K562 (cell line): ENCODE data around the gene ITGAD.

Source experiments
- BRCA1 ChIP-seq, 2 experiments: fragments of 450-650 bp in 1 of 2; sonication (generic) in 1 of 2; formaldehyde crosslinking in 1 of 2; IDR thresholded peaks; 2 replicates each; pipeline versions ENCODE4 v1.5.0 to v1.6.1; 2017 to 2020; ENCODE audit warnings: mild to moderate bottlenecking in 1 of 2, missing genetic modification reagents in 1 of 2
- FOXK2 ChIP-seq, 2 experiments: fragments of 450-650 bp; IDR thresholded peaks in 1 of 2; conservative IDR thresholded peaks in 1 of 2; 2 replicates each; pipeline ENCODE4 v1.6.1; 2016; ENCODE audit warnings: low read depth in 2 of 2, mild to moderate bottlenecking in 1 of 2
- FOXM1 ChIP-seq, 2 experiments: fragments of 450-650 bp in 1 of 2; sonication (generic) in 1 of 2; formaldehyde crosslinking in 1 of 2; IDR thresholded peaks; 2 replicates each; pipeline versions ENCODE4 v1.6.1 to v1.9.0; 2017 to 2022; ENCODE audit warnings: low read depth in 2 of 2, mild to moderate bottlenecking in 2 of 2, missing genetic modification reagents in 1 of 2, moderate library complexity in 1 of 2
- NFE2L1 ChIP-seq: fragments of 450-650 bp; IDR thresholded peaks from 2 replicates; pipeline ENCODE4 v1.6.1; 2016; ENCODE audit warnings: missing genetic modification characterization, low read depth, mild to moderate bottlenecking, missing compliant biosample characterization, moderate library complexity, borderline replicate concordance
- ZNF124 ChIP-seq: sonication (generic); formaldehyde crosslinking; IDR thresholded peaks from 2 replicates; pipeline ENCODE4 v1.8.1; 2022; ENCODE audit warnings: missing genetic modification reagents
- ZNF57 ChIP-seq: fragments of 450-650 bp; formaldehyde crosslinking; IDR thresholded peaks from 2 replicates; pipeline ENCODE4 v1.4.0; 2020; ENCODE audit warnings: mild to moderate bottlenecking, moderate library complexity
- TF ChIP-seq, protein P1 (sequence below): IDR thresholded peaks from 2 replicates; pipeline ENCODE4 v1.6.1; 2012; ENCODE audit warnings: low read depth, low read length, improper control_type of control experiment, borderline replicate concordance
- TF ChIP-seq, protein P2 (sequence below): fragments of 250-450 bp; sonication (Bioruptor Pico); IDR thresholded peaks from 2 replicates; pipeline ENCODE4 v1.5.0; 2021
- TF ChIP-seq, protein P3 (sequence below), 2 experiments: fragments of 450-650 bp in 1 of 2; sonication (generic) in 1 of 2; formaldehyde crosslinking in 1 of 2; IDR thresholded peaks in 1 of 2; conservative IDR thresholded peaks in 1 of 2; 2 replicates each; pipeline versions ENCODE4 v1.6.1 to v1.8.1; 2016 to 2023; ENCODE audit warnings: mild to moderate bottlenecking in 2 of 2, moderate library complexity in 2 of 2, inconsistent platforms in 1 of 2, missing genetic modification reagents in 1 of 2

DNA sequence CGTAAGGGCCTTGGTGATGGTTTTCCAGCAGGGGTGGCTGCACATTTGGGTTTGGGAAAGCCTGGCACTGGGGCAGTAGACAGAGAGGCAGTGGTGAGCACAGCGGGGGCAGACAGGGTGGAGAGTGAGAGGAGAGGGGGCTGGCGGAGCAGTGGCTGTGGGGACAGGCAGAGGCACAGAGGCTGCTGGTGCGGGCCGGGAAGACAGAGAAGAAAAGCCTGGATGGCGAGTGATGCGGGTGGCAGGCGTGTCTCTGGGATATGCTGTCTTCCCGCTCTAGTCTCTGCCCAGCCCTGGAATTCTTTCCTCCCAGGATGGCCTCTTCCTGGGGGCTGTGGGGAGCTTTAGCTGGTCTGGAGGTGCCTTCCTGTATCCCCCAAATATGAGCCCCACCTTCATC is 16.9 kb downstream of the ITGAD start:
- TF ChIP-seq, protein P1, sequence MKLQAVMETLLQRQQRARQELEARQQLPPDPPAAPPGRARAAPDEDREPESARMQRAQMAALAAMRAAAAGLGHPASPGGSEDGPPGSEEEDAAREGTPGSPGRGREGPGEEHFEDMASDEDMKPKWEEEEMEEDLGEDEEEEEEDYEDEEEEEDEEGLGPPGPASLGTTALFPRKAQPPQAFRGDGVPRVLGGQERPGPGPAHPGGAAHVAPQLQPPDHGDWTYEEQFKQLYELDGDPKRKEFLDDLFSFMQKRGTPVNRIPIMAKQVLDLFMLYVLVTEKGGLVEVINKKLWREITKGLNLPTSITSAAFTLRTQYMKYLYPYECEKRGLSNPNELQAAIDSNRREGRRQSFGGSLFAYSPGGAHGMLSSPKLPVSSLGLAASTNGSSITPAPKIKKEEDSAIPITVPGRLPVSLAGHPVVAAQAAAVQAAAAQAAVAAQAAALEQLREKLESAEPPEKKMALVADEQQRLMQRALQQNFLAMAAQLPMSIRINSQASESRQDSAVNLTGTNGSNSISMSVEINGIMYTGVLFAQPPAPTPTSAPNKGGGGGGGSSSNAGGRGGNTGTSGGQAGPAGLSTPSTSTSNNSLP = no peak
- no peak for TF ChIP-seq ZNF124 (CRISPR knock-in tag)
- no peak for TF ChIP-seq FOXM1 (IDR thresholded peaks at IDR 0.05; ENCODE audit: low read depth)
- TF ChIP-seq FOXM1 (CRISPR knock-in tag; IDR thresholded peaks at IDR 0.05; ENCODE audit: low read depth) = no peak
- no peak for TF ChIP-seq FOXK2 (conservative IDR thresholded peaks at IDR 0.05 in 1 of 2, IDR thresholded peaks at IDR 0.05 in 1 of 2; ENCODE audit: low read depth in 2 of 2)
- TF ChIP-seq, protein P2, sequence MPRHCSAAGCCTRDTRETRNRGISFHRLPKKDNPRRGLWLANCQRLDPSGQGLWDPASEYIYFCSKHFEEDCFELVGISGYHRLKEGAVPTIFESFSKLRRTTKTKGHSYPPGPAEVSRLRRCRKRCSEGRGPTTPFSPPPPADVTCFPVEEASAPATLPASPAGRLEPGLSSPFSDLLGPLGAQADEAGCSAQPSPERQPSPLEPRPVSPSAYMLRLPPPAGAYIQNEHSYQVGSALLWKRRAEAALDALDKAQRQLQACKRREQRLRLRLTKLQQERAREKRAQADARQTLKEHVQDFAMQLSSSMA = no peak
- TF ChIP-seq ZNF57 (CRISPR knock-in tag) = no peak
- TF ChIP-seq, protein P3, sequence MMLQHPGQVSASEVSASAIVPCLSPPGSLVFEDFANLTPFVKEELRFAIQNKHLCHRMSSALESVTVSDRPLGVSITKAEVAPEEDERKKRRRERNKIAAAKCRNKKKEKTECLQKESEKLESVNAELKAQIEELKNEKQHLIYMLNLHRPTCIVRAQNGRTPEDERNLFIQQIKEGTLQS (IDR thresholded peaks at IDR 0.05) = no peak
- TF ChIP-seq, protein P3 (CRISPR knock-in tag; conservative IDR thresholded peaks at IDR 0.05) = no peak
- TF ChIP-seq BRCA1 (IDR thresholded peaks at IDR 0.05) = no peak
- no peak for TF ChIP-seq BRCA1 (CRISPR knock-in tag; IDR thresholded peaks at IDR 0.05)
- TF ChIP-seq NFE2L1 = no peak
